Spleen (tissue), 11 donors: ENCODE measurements around the gene CCDC43. TPM values are rescaled to one million over a fixed set of nuclear protein-coding genes. Genes with fewer than 3 reads are reported as not detected.
A peak's percentile ranks its signal among the peaks of the same experiment; 100 is the strongest.

Experiments used
- DNase-seq: peaks from one replicate; pipeline ENCODE4 v3.0.0-alpha.2; 2020
- H3K27ac ChIP-seq, 8 donors: fragments of 200-600 bp; sonication (generic) in 7 of 8; 1 replicate in 4 of 8; 2 replicates in 4 of 8; pipeline versions ENCODE4 v1.5.0 to v1.8.0; 2016 to 2021; ENCODE audit warnings: inconsistent platforms in 4 of 8, mild to moderate bottlenecking in 4 of 8, moderate library complexity in 1 of 8
- H3K27me3 ChIP-seq, 7 donors: fragments of 200-600 bp; sonication (generic) in 6 of 7; replicated peaks in 1 of 7; 1 replicate in 4 of 7; 2 replicates in 3 of 7; pipeline versions ENCODE4 v1.5.0 to v1.8.0; 2016 to 2021; ENCODE audit warnings: inconsistent platforms in 3 of 7, mild to moderate bottlenecking in 1 of 7
- H3K36me3 ChIP-seq, 6 donors: fragments of 200-600 bp; sonication (generic) in 5 of 6; 1 replicate in 4 of 6; 2 replicates in 2 of 6; pipeline versions ENCODE4 v1.5.0 to v1.8.0; 2016 to 2021; ENCODE audit warnings: inconsistent platforms in 2 of 6
- H3K4me1 ChIP-seq, 6 donors: fragments of 200-600 bp; sonication (generic) in 5 of 6; 1 replicate in 3 of 6; 2 replicates in 3 of 6; pipeline versions ENCODE4 v1.5.0 to v1.8.0; 2016 to 2021; ENCODE audit warnings: inconsistent platforms in 3 of 6
- H3K4me3 ChIP-seq, 8 donors: fragments of 200-600 bp; sonication (generic) in 7 of 8; 1 replicate in 4 of 8; 2 replicates in 4 of 8; pipeline versions ENCODE4 v1.5.0 to v1.8.0; 2016 to 2021; ENCODE audit warnings: inconsistent platforms in 4 of 8, mild to moderate bottlenecking in 4 of 8, moderate library complexity in 2 of 8
- H3K9me3 ChIP-seq, 8 donors: fragments of 200-600 bp; sonication (generic) in 7 of 8; 1 replicate in 4 of 8; 2 replicates in 4 of 8; pipeline versions ENCODE4 v1.5.0 to v1.8.0; 2016 to 2021; ENCODE audit warnings: inconsistent platforms in 4 of 8
- POLR2A ChIP-seq, 3 donors: fragments of 450-650 bp; IDR thresholded peaks; one replicate each; pipeline ENCODE4 v1.5.1; 2017; ENCODE audit warnings: antibody characterized with exemption in 3 of 3, mild to moderate bottlenecking in 1 of 3
- POLR2AphosphoS5 ChIP-seq, 3 donors: sonication (generic); formaldehyde crosslinking; IDR thresholded peaks; one replicate each; pipeline ENCODE4 v1.5.1; 2017; ENCODE audit warnings: antibody characterized with exemption in 3 of 3
- WGBS, 5 donors: extraction: QIAGEN DNeasy Blood & Tissue Kit in 3 of 5; methylation state at CpG; one replicate each; pipeline versions ENCODE4 v1.1.5 to v1.1.7; 2013 to 2018; 5-methylcytosine and 5-hydroxymethylcytosine counted together
- intact Hi-C: fragments of 100-400 bp; cut with DNase I; formaldehyde crosslinking; loops from one replicate; pipeline ENCODE4 v1.15.0; 2023; ENCODE audit warnings: low total_unique reads
- polyA plus RNA-seq, 3 donors: library from polyadenylated mRNA; stranded (reverse); fragments of 200-250 nt; gene quantifications; one replicate each; pipeline ENCODE4 v1.2.1, GENCODE V29; 2013
- small RNA-seq, 4 donors: library from RNA; depleted of rRNA; stranded (forward); fragments of <200 nt; gene quantifications; one replicate each; pipeline ENCODE3, GENCODE V24; 2016
- total RNA-seq, 7 donors: library from RNA; depleted of rRNA in 3 of 7; stranded (reverse); fragments of >200 nt in 3 of 7; fragmentation: NEBNext Ultra II Directional in 4 of 7; extraction: Animal tissue kit (Norgen Biotek cat#: 25700) in 4 of 7; gene quantifications; one replicate each; pipeline versions ENCODE4 v1.1.0 to v1.2.1, GENCODE V29; 2016 to 2021
- TF ChIP-seq, protein P1 (sequence below), 11 experiments: fragments of 200-600 bp in 7 of 11; fragments of 450-650 bp in 4 of 11; sonication (generic) in 4 of 11; IDR thresholded peaks in 8 of 11; conservative IDR thresholded peaks in 3 of 11; 1 replicate in 7 of 11; 2 replicates in 4 of 11; pipeline versions ENCODE4 v1.4.0 to v1.8.0; 2016 to 2021; ENCODE audit warnings: antibody characterized with exemption in 11 of 11, inconsistent platforms in 4 of 11, mild to moderate bottlenecking in 1 of 11
- donor health status: healthy with polysubstance abuse.
- donor health status: DM: no; HTN: no; CAD: no; lungs with moderate emphysema.
- donor health status: DM: no; HTN: no; CAD: no.
- donor health status: Bipolar disorder and iron deficiency.
- donor health status: healthy.
- donor health status: DM: no; HTN: no; CAD: no.
- donor health status: DM: yes; HTN: yes; CAD: no.

The CCDC43 gene
- total and polyA plus RNA-seq, 10 donors: 9.7 to 19.9 (median 17.0) TPM

DNA sequence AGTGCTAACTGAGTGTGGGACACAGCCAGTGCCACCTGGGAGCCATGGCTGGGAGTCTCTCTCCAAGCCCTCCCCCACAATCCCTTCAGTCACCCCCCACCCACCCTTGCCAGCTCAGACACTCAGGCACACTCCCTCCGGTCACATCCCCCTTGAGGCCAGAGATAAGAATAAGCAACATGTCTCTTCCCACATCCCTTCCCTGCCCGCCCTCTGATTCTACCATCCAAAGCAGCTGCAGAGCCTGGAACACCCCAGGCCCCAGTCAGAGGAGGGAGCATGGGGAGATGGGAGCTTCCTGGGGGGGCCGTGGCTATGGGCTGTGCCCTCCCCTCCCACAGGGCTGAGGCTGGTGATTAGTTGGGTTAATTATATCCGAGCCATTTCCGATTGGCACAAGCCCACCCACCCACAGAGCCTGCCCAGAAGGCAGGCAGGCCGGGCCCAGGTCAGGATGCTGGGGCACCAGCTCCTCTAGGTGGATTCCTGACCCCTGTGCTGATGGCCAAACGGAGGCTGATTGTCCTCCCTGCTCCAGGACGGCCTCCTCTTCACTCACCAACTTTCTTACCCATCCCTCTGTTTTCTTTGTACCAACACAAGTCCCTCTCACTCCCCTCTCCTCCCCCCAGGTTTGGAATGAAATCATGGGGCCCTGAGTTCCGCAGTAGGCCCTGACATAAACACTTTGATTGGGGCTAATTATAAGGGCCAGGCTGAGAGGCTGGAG, 61.9 kb downstream of the CCDC43 start:
- WGBS, 5 donors: 87 to 95% (median 88%) methylated on average over 9 of the region's 9 CpGs
- H3K9me3 ChIP-seq: no peaks in the 10 kb centered on the region
- DNase-seq: no peak
- peak overlapping the region in 1 of 8 donors; percentile 50 for H3K4me3 ChIP-seq
- no peak for TF ChIP-seq POLR2AphosphoS5 (IDR thresholded peaks at IDR 0.05)
- TF ChIP-seq POLR2A (IDR thresholded peaks at IDR 0.05): no peak
- TF ChIP-seq, protein P1, sequence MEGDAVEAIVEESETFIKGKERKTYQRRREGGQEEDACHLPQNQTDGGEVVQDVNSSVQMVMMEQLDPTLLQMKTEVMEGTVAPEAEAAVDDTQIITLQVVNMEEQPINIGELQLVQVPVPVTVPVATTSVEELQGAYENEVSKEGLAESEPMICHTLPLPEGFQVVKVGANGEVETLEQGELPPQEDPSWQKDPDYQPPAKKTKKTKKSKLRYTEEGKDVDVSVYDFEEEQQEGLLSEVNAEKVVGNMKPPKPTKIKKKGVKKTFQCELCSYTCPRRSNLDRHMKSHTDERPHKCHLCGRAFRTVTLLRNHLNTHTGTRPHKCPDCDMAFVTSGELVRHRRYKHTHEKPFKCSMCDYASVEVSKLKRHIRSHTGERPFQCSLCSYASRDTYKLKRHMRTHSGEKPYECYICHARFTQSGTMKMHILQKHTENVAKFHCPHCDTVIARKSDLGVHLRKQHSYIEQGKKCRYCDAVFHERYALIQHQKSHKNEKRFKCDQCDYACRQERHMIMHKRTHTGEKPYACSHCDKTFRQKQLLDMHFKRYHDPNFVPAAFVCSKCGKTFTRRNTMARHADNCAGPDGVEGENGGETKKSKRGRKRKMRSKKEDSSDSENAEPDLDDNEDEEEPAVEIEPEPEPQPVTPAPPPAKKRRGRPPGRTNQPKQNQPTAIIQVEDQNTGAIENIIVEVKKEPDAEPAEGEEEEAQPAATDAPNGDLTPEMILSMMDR (IDR thresholded peaks at IDR 0.05 in 8 of 11, conservative IDR thresholded peaks at IDR 0.05 in 3 of 11): no peak
- no peaks in the 10 kb centered on the region for H3K36me3 ChIP-seq
- H3K4me1 ChIP-seq: peaks cover 0 to 12% (median 5%) of the 10 kb centered on the region in 6 donors
- H3K27me3 ChIP-seq: peaks cover 0 to 7% (median 0%) of the 10 kb centered on the region in 7 donors
- H3K27ac ChIP-seq: peak overlapping the region in 7 of 8 donors; percentile 54 to 80 (median 70)
- intact Hi-C loops: no loop called here

Small RNA genes within 50 kb of the gene (small RNA-seq; reads per million reads assigned to genes)
- 0 reads per million in 4 donors for gene RN7SL819P
- 0 reads per million in 4 donors for gene SMCO4P1

Other genes with a start within 250 kb of the CCDC43 start
- 10 to 100 TPM; 48.4 to 66.3 (median 60.5) TPM for gene GPATCH8, start 186.4 kb downstream of the CCDC43 start, total RNA-seq
- 1 to 10 TPM; 4.8 to 9.1 (median 5.3) TPM for gene GPATCH8, start 186.4 kb downstream of the CCDC43 start, polyA plus RNA-seq
- gene FZD2, start 132.3 kb downstream of the CCDC43 start, total RNA-seq: 1 to 10 TPM; 1.2 to 6.0 (median 3.1) TPM
- gene FZD2, start 132.3 kb downstream of the CCDC43 start, polyA plus RNA-seq: 1 to 10 TPM; 2.0 to 3.8 (median 2.2) TPM
- gene MEIOC, start 33.3 kb downstream of the CCDC43 start, total RNA-seq: under 1 TPM in 1 of 7 donors, not detected in 6; 0.17 TPM
- gene MEIOC, start 33.3 kb downstream of the CCDC43 start, polyA plus RNA-seq: under 1 TPM in 2 of 3 donors, not detected in 1; 0.04 to 0.06 TPM
- 10 to 100 TPM in 1 of 7 donors, 1 to 10 TPM in 6; 4.3 to 11.2 (median 7.8) TPM for gene DBF4B, start 18.9 kb upstream of the CCDC43 start, total RNA-seq
- 1 to 10 TPM; 2.0 to 4.7 (median 2.2) TPM for gene DBF4B, start 18.9 kb upstream of the CCDC43 start, polyA plus RNA-seq
- gene ADAM11, start 69.2 kb upstream of the CCDC43 start, total RNA-seq: under 1 TPM in 6 of 7 donors, not detected in 1; 0.10 to 0.79 (median 0.47) TPM
- gene ADAM11, start 69.2 kb upstream of the CCDC43 start, polyA plus RNA-seq: under 1 TPM; 0.22 to 0.29 (median 0.26) TPM
- 1 to 10 TPM in 4 of 7 donors, under 1 TPM in 3; 0.43 to 1.8 (median 1.1) TPM for gene GJC1, start 140.5 kb upstream of the CCDC43 start, total RNA-seq
- under 1 TPM; 0.41 to 0.86 (median 0.80) TPM for gene GJC1, start 140.5 kb upstream of the CCDC43 start, polyA plus RNA-seq
- not detected for gene HIGD1B, start 158.1 kb upstream of the CCDC43 start, total RNA-seq
- 1 to 10 TPM in 1 of 3 donors, under 1 TPM in 1, not detected in 1; 0.38 to 1.7 TPM for gene HIGD1B, start 158.1 kb upstream of the CCDC43 start, polyA plus RNA-seq
- 100 to 1,000 TPM in 6 of 7 donors, 10 to 100 TPM in 1; 77.4 to 140 (median 104) TPM for gene EFTUD2, start 209.7 kb upstream of the CCDC43 start, total RNA-seq
- 10 to 100 TPM; 39.0 to 44.0 (median 43.6) TPM for gene EFTUD2, start 209.7 kb upstream of the CCDC43 start, polyA plus RNA-seq
- gene GFAP, start 225.7 kb upstream of the CCDC43 start, total RNA-seq: 1 to 10 TPM in 1 of 7 donors, under 1 TPM in 2, not detected in 4; 0.41 to 1.7 (median 0.54) TPM
- under 1 TPM in 2 of 3 donors, not detected in 1; 0.32 to 0.61 TPM for gene GFAP, start 225.7 kb upstream of the CCDC43 start, polyA plus RNA-seq